Mesothelial cell of epicardium (in vitro differentiated cells): Measurements from ENCODE around the gene KIF21B. TPM values are rescaled to one million over a fixed set of nuclear protein-coding genes. Genes with fewer than 3 reads are reported as not detected.

ENCODE experiments used
- DNase-seq, 2 experiments: peaks; one replicate each; pipeline ENCODE4 v3.0.0; 2021; ENCODE audit warnings: low spot score in 2 of 2; ENCODE audit not compliant: unreplicated experiment in 2 of 2
- H3K27ac Mint-ChIP-seq: 2 replicates; pipeline ENCODE4 v1.8.0; 2021; ENCODE audit warnings: mixed read lengths
- H3K27me3 Mint-ChIP-seq: 2 replicates; pipeline ENCODE4 v1.8.0; 2021; ENCODE audit warnings: low read depth, mixed read lengths
- H3K36me3 Mint-ChIP-seq: 2 replicates; pipeline ENCODE4 v1.8.0; 2021; ENCODE audit warnings: mixed read lengths
- H3K4me1 Mint-ChIP-seq: 2 replicates; pipeline ENCODE4 v1.8.0; 2021; ENCODE audit warnings: mixed read lengths
- H3K4me3 Mint-ChIP-seq: 2 replicates; pipeline ENCODE4 v1.8.0; 2021; ENCODE audit warnings: mild to moderate bottlenecking, moderate library complexity, mixed read lengths
- H3K9me3 Mint-ChIP-seq: 2 replicates; pipeline ENCODE4 v1.8.0; 2021; ENCODE audit warnings: mixed read lengths
- CTCF ChIP-seq: fragments of 200-600 bp; sonication (generic); IDR thresholded peaks from one replicate; pipeline ENCODE4 v1.5.0; 2021; ENCODE audit warnings: antibody characterized with exemption; ENCODE audit not compliant: unreplicated experiment
- total RNA-seq: library from RNA; stranded (reverse); gene quantifications from 3 replicates; pipeline ENCODE4 v1.2.1, GENCODE V29; 2021

The KIF21B gene
- total RNA-seq, 1 donor from 2014 or later, result 7.0 TPM

- Mint-ChIP-seq H3K27ac (no peak overlapping the region), H3K9me3 (no peaks in the 10 kb centered on the region), H3K27me3 (no peaks in the 10 kb centered on the region), H3K36me3 (peaks cover 2% of the 10 kb centered on the region), H3K4me1 (no peaks in the 10 kb centered on the region), H3K4me3 (no peak overlapping the region)
- no peak for TF ChIP-seq CTCF
- no peak for DNase-seq
Measured at GRCh38 chr1:201001962-201002361, 21.6 kb downstream of the KIF21B start.

GRCh38 chr1:201000391-201000790 lies 23.1 kb downstream of the KIF21B start:
- H3K4me1 Mint-ChIP-seq, result no peaks in the 10 kb centered on the region

GRCh38 chr1:200999667-201000066 lies 23.8 kb downstream of the KIF21B start:
- Mint-ChIP-seq H3K4me3 (no peak overlapping the region), H3K27ac (no peak overlapping the region), H3K36me3 (peaks cover 2% of the 10 kb centered on the region), H3K4me1 (no peaks in the 10 kb centered on the region), H3K9me3 (no peaks in the 10 kb centered on the region), H3K27me3 (no peaks in the 10 kb centered on the region)
- TF ChIP-seq CTCF, result no peak
- no peak for DNase-seq

More at GRCh38 chr1:201000391-201000790, 23.1 kb downstream of the KIF21B start:
- Mint-ChIP-seq H3K36me3 (peaks cover 2% of the 10 kb centered on the region), H3K4me3 (no peak overlapping the region), H3K27ac (no peak overlapping the region), H3K27me3 (no peaks in the 10 kb centered on the region), H3K9me3 (no peaks in the 10 kb centered on the region)
- DNase-seq, result no peak
- no peak for TF ChIP-seq CTCF

GRCh38 chr1:200998323-200998722 lies 25.2 kb downstream of the KIF21B start:
- Mint-ChIP-seq H3K36me3 (peaks cover 2% of the 10 kb centered on the region), H3K4me3 (no peak overlapping the region), H3K9me3 (no peaks in the 10 kb centered on the region), H3K4me1 (no peaks in the 10 kb centered on the region), H3K27me3 (no peaks in the 10 kb centered on the region), H3K27ac (no peak overlapping the region)
- TF ChIP-seq CTCF, result no peak
- no peak for DNase-seq

GRCh38 chr1:200992382-200993048 lies 31.0 kb downstream of the KIF21B start:
- no peak for TF ChIP-seq CTCF
- H3K4me1 Mint-ChIP-seq, result peaks cover 4% of the 10 kb centered on the region
- no peak overlapping the region for H3K4me3 Mint-ChIP-seq
- H3K27ac Mint-ChIP-seq, result no peak overlapping the region
- H3K27me3 Mint-ChIP-seq, result no peaks in the 10 kb centered on the region
- H3K36me3 Mint-ChIP-seq, result peaks cover 3% of the 10 kb centered on the region
- no peaks in the 10 kb centered on the region for H3K9me3 Mint-ChIP-seq
- peak in 1 of 2 experiments; percentile 51 for DNase-seq
